Aorta (tissue), 5 donors: Measurements from ENCODE around the gene CD82. TPM values are rescaled to one million over a fixed set of nuclear protein-coding genes. Genes with fewer than 3 reads are reported as not detected.
"Not testable (repeated sequence)": the region's sequence is repeated elsewhere in the genome, so short reads cannot be mapped to it uniquely, and the experiment has no call there.

ENCODE experiments used
- ATAC-seq: fragments of 200-7000 bp; cut with Tn5 transposase; one replicate; pipeline ENCODE4 v1.9.1; 2022; ENCODE audit warnings: moderate library complexity; ENCODE audit not compliant: low FRiP score
- DNase-seq, 2 donors: peaks; one replicate each; pipeline ENCODE4 v3.0.0-alpha.2; 2020
- H3K27ac ChIP-seq, 2 donors: one replicate each; pipeline ENCODE4 v1.5.1; 2013; ENCODE audit warnings: low read length in 2 of 2, mild to moderate bottlenecking in 2 of 2, moderate library complexity in 2 of 2, control low read depth in 1 of 2, inconsistent platforms in 1 of 2, low read depth in 1 of 2
- H3K27me3 ChIP-seq, 2 donors: one replicate each; pipeline ENCODE4 v1.6.1; 2013; ENCODE audit warnings: control low read depth in 1 of 2, low read length in 1 of 2, mild to moderate bottlenecking in 1 of 2, moderate library complexity in 1 of 2; ENCODE audit not compliant: insufficient read depth in 2 of 2, control insufficient read depth in 1 of 2
- H3K36me3 ChIP-seq, 2 donors: one replicate each; pipeline ENCODE4 v1.6.1; 2013; ENCODE audit warnings: control low read depth in 1 of 2, low read length in 1 of 2, mild to moderate bottlenecking in 1 of 2; ENCODE audit not compliant: insufficient read depth in 2 of 2, control insufficient read depth in 1 of 2
- H3K4me1 ChIP-seq, 2 donors: one replicate each; pipeline ENCODE4 v1.6.1; 2013; ENCODE audit warnings: low read length in 2 of 2, control low read depth in 1 of 2, mild to moderate bottlenecking in 1 of 2, moderate library complexity in 1 of 2; ENCODE audit not compliant: insufficient read depth in 2 of 2, control insufficient read depth in 1 of 2
- H3K4me3 ChIP-seq, 2 donors: one replicate each; pipeline ENCODE4 v1.5.1; 2013; ENCODE audit warnings: low read length in 2 of 2, control low read depth in 1 of 2, mild to moderate bottlenecking in 1 of 2
- H3K9me3 ChIP-seq: one replicate; pipeline ENCODE4 v1.6.1; 2013; ENCODE audit warnings: mild to moderate bottlenecking, low read length; ENCODE audit not compliant: control insufficient read depth
- WGBS, 2 donors: extraction: QIAGEN DNeasy Blood & Tissue Kit; methylation state at CpG; one replicate each; pipeline ENCODE4 v1.1.7; 2013; 5-methylcytosine and 5-hydroxymethylcytosine counted together
- intact Hi-C, 2 donors: fragments of 100-400 bp; cut with DNase I; formaldehyde crosslinking; loops; one replicate each; pipeline versions ENCODE4 v1.14.2 to v1.15.0; 2022
- polyA plus RNA-seq, 2 donors: library from polyadenylated mRNA; stranded (reverse); fragments of 200-250 nt; gene quantifications; one replicate each; pipeline ENCODE4 v1.2.3, GENCODE V29; 2013
- total RNA-seq, 2 donors: library from RNA; stranded (reverse); fragmentation: NEBNext Ultra II Directional; extraction: Animal tissue kit (Norgen Biotek cat#: 25700); gene quantifications; one replicate each; pipeline ENCODE4 v1.2.1, GENCODE V29; 2021
- donor health status: healthy with polysubstance abuse.
- donor health status: Bipolar disorder and iron deficiency.
- donor health status: DM: no; HTN: no; CAD: no.
- donor health status: DM: no; HTN: no; CAD: no.
- donor health status: DM: yes; HTN: yes; CAD: no.

Gene CD82
- total and polyA plus RNA-seq, 4 donors = 21.0 to 64.6 (median 46.1) TPM

- no peaks in the 10 kb centered on the region for H3K36me3 ChIP-seq
- 76 to 79% methylated on average over 8 of the region's 8 CpGs for WGBS, 2 donors
- H3K27ac ChIP-seq = no peak overlapping the region
- H3K9me3 ChIP-seq = no peaks in the 10 kb centered on the region
- intact Hi-C loops = no loop called here
- DNase-seq (no peak), ATAC-seq (no peak)
- H3K27me3 ChIP-seq = no peaks in the 10 kb centered on the region
- no peak overlapping the region for H3K4me3 ChIP-seq
- no peaks in the 10 kb centered on the region for H3K4me1 ChIP-seq
These were observed 15.3 kb upstream of the CD82 start for GRCh38 chr11:44550123-44550522.

GRCh38 chr11:44551456-44552139, 13.9 kb upstream of the CD82 start:
- intact Hi-C loops = no loop called here

GRCh38 chr11:44555031-44555800, 10.2 kb upstream of the CD82 start:
- H3K27ac ChIP-seq = no peak overlapping the region
- intact Hi-C loops = no loop called here
- no peaks in the 10 kb centered on the region for H3K27me3 ChIP-seq
- no peak for DNase-seq
- ATAC-seq = no peak
- WGBS, 2 donors = 93 to 94% methylated on average over 5 of the region's 5 CpGs
- H3K9me3 ChIP-seq = no peaks in the 10 kb centered on the region
- H3K4me1 ChIP-seq = no peaks in the 10 kb centered on the region
- H3K4me3 ChIP-seq = no peak overlapping the region
- no peaks in the 10 kb centered on the region for H3K36me3 ChIP-seq

More at GRCh38 chr11:44551456-44552139, 13.9 kb upstream of the CD82 start:
- Histone ChIP-seq H3K9me3 (no peaks in the 10 kb centered on the region), H3K4me3 (no peak overlapping the region), H3K27ac (no peak overlapping the region), H3K4me1 (no peaks in the 10 kb centered on the region), H3K36me3 (no peaks in the 10 kb centered on the region), H3K27me3 (no peaks in the 10 kb centered on the region)
- DNase-seq (no peak), ATAC-seq (no peak)
- 89 to 94% methylated on average over 4 of the region's 4 CpGs for WGBS, 2 donors

- H3K27ac ChIP-seq = no peak overlapping the region
- WGBS, 2 donors = 30 to 32% methylated on average over 11 of the region's 11 CpGs
- intact Hi-C loops = loop anchor here (1.0 kb wide), 1 partner anchor 60 kb away; no protein-coding TSS in a partner anchor
These were observed 8.6 kb upstream of the CD82 start for GRCh38 chr11:44556735-44557409.

GRCh38 chr11:44557464-44557863, 8.0 kb upstream of the CD82 start:
- no peaks in the 10 kb centered on the region for H3K36me3 ChIP-seq
- DNase-seq = no peak
- no peak overlapping the region for H3K27ac ChIP-seq
- ATAC-seq = no peak
- H3K4me3 ChIP-seq = no peak overlapping the region
- H3K9me3 ChIP-seq = no peaks in the 10 kb centered on the region
- H3K27me3 ChIP-seq = no peaks in the 10 kb centered on the region
- intact Hi-C loops = no loop called here
- H3K4me1 ChIP-seq = no peaks in the 10 kb centered on the region
- WGBS, 2 donors = 85 to 98% methylated on average over 5 of the region's 5 CpGs

More at GRCh38 chr11:44556735-44557409, 8.6 kb upstream of the CD82 start:
- DNase-seq (peak; percentile 80 to 84), ATAC-seq (peak; percentile 81)
- Histone ChIP-seq H3K4me1 (no peaks in the 10 kb centered on the region), H3K36me3 (no peaks in the 10 kb centered on the region), H3K4me3 (no peak overlapping the region), H3K27me3 (no peaks in the 10 kb centered on the region), H3K9me3 (no peaks in the 10 kb centered on the region)

- H3K27me3 ChIP-seq = no peaks in the 10 kb centered on the region
- no peak overlapping the region for H3K4me3 ChIP-seq
- 83 to 84% methylated on average over 9 of the region's 9 CpGs for WGBS, 2 donors
- ATAC-seq (no peak), DNase-seq (peak in 1 of 2 donors; percentile 50)
- H3K27ac ChIP-seq = no peak overlapping the region
- H3K36me3 ChIP-seq = no peaks in the 10 kb centered on the region
- intact Hi-C loops = no loop called here
- no peaks in the 10 kb centered on the region for H3K9me3 ChIP-seq
- H3K4me1 ChIP-seq = no peaks in the 10 kb centered on the region
These were observed 6.1 kb upstream of the CD82 start for GRCh38 chr11:44559207-44559939.

- intact Hi-C loops = loop anchor here (5.0 to 10.0 kb wide), 2 partner anchors 352 to 535 kb away; no protein-coding TSS in a partner anchor
These were observed 5.5 kb upstream of the CD82 start for GRCh38 chr11:44559940-44560300.

GRCh38 chr11:44561275-44561805, 4.1 kb upstream of the CD82 start:
- intact Hi-C loops = loop anchor here (5.0 to 10.0 kb wide), 2 partner anchors 351 to 533 kb away; no protein-coding TSS in a partner anchor

More at GRCh38 chr11:44559940-44560300, 5.5 kb upstream of the CD82 start:
- ATAC-seq, H3K27ac ChIP-seq, DNase-seq, H3K9me3 ChIP-seq, H3K27me3 ChIP-seq, H3K4me3 ChIP-seq, H3K4me1 ChIP-seq, H3K36me3 ChIP-seq: not testable (repeated sequence)
- WGBS, 2 donors = 96 to 99% methylated on average over 7 of the region's 7 CpGs

More at GRCh38 chr11:44561275-44561805, 4.1 kb upstream of the CD82 start:
- Histone ChIP-seq H3K27ac (no peak overlapping the region), H3K27me3 (no peaks in the 10 kb centered on the region), H3K9me3 (no peaks in the 10 kb centered on the region), H3K4me1 (no peaks in the 10 kb centered on the region), H3K4me3 (no peak overlapping the region), H3K36me3 (no peaks in the 10 kb centered on the region)
- no peak for ATAC-seq
- DNase-seq = peak in 1 of 2 donors; percentile 39
- WGBS, 2 donors = 97% methylated on average over 3 of the region's 3 CpGs
